GM12891 (cell line): ENCODE data around the gene COX6A1.
"Not testable (repeated sequence)": the region's sequence is repeated elsewhere in the genome, so short reads cannot be mapped to it uniquely, and the experiment has no call there.

Experiments
- POLR2A ChIP-seq: IDR thresholded peaks from 2 replicates; pipeline ENCODE4 v1.6.1; 2011; ENCODE audit warnings: low read depth, low read length, control low read depth
- POLR2AphosphoS5 ChIP-seq: IDR thresholded peaks from 2 replicates; pipeline ENCODE4 v1.6.1; 2011; ENCODE audit warnings: low read depth, low read length, control low read depth
- POU2F2 ChIP-seq: IDR thresholded peaks from 2 replicates; pipeline ENCODE4 v1.6.1; 2011; ENCODE audit warnings: low read depth, mild to moderate bottlenecking, control low read depth, low read length, moderate library complexity
- SPI1 ChIP-seq: IDR thresholded peaks from 2 replicates; pipeline ENCODE4 v1.6.1; 2011; ENCODE audit warnings: low read depth, low read length, control low read depth
- TAF1 ChIP-seq: IDR thresholded peaks from 2 replicates; pipeline ENCODE4 v1.6.1; 2011; ENCODE audit warnings: low read depth, low read length, control low read depth

- not testable (repeated sequence) for TF ChIP-seq POLR2A, POLR2AphosphoS5, POU2F2, SPI1, TAF1
These were observed 14.6 kb downstream of the COX6A1 start for GRCh38 chr12:120452524-120452923.
